Gastrocnemius medialis (tissue), 4 donors: ENCODE data around the gene SLC6A20.

Experiments used
- CTCF ChIP-seq, 5 experiments: fragments of 450-650 bp in 3 of 5; fragments of 200-600 bp in 2 of 5; sonication (generic) in 2 of 5; IDR thresholded peaks in 4 of 5; conservative IDR thresholded peaks in 1 of 5; 1 replicate in 4 of 5; 2 replicates in 1 of 5; pipeline ENCODE4 v1.5.1; 2016 to 2019; ENCODE audit warnings: antibody characterized with exemption in 5 of 5, mild to moderate bottlenecking in 3 of 5, moderate library complexity in 3 of 5
- POLR2A ChIP-seq, 2 donors: fragments of 450-650 bp; IDR thresholded peaks; one replicate each; pipeline ENCODE4 v1.6.1; 2017; ENCODE audit warnings: antibody characterized with exemption in 2 of 2, mild to moderate bottlenecking in 2 of 2, moderate library complexity in 2 of 2

GRCh38 chr3:45762647-45763302, 33.6 kb downstream of the SLC6A20 start:
- TF ChIP-seq CTCF (IDR thresholded peaks at IDR 0.05 in 4 of 5, conservative IDR thresholded peaks at IDR 0.05 in 1 of 5) (no peak), POLR2A (IDR thresholded peaks at IDR 0.05) (no peak)
